Measurements from ENCODE around the gene MAPRE2.

MAPRE2 gene

DNA sequence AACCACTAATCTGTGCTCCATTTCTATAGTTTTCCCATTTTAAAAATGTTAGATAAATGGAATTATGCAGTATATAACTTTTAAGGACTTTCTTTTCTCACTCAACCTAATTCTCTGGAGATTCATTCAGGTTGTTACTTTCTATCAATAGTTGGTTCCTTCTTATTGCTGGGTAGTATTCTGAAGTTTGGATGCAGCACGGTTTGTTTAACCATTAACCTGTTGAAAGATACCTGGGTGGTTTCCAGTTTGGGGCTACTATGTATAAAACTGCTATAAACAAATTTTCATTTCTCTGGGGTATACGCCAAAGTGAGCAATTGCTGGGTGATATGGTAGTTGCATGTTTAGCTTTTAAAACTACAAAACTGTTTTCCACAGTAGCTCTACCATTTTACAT, 39.1 kb upstream of the MAPRE2 start:
- no peak for TF ChIP-seq CTCF (IDR thresholded peaks at IDR 0.05)

DNA sequence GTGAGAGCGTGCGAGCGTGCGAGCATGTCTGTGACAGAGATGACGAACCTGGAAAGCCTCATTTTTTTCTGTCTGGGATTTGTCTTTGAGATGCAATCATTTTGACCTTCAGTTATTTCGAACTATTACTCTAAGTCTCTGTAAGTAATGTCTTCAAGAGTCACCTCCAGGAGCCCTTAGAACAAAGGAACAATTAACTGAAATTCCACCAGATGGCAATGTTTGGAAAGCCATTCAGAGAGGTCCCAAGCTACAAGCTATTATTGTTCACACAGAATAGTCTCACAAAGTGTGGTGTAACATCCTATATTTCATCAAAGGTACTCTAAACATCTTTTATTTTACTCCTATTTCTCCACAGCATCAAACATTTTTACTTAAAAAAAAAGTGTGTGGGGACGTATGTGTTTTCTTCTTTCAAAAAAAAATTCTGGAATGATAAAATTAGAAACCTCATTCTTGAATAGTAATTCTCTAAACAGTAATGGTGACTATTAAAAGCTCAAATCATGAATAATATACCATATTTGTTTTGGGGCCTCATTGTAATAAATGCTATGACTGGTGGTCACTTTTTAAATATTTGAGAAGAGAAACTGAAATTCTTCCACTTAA, 35.1 kb upstream of the MAPRE2 start:
- peak; percentile 62 for TF ChIP-seq CTCF (IDR thresholded peaks at IDR 0.05)

DNA sequence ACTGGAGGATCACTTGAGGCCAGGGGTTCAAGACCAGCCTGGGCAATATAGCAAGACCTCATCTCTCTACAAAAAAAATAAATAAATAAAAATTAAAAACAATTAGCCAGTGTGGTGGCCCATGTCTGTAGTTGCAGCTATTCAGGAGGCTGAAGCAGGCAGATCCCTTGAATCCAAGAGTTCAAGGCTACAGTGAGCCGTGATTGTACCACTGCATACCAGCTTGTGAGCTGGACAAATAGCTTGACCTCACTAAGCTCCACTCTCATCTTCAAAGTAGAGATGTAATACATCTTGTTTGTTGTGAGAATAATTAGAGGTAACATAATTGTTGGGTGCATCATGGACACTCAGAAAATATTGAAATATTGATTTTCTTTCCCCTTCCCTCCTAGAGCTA, 31.1 kb upstream of the MAPRE2 start:
- no peak for TF ChIP-seq CTCF (IDR thresholded peaks at IDR 0.05)

DNA sequence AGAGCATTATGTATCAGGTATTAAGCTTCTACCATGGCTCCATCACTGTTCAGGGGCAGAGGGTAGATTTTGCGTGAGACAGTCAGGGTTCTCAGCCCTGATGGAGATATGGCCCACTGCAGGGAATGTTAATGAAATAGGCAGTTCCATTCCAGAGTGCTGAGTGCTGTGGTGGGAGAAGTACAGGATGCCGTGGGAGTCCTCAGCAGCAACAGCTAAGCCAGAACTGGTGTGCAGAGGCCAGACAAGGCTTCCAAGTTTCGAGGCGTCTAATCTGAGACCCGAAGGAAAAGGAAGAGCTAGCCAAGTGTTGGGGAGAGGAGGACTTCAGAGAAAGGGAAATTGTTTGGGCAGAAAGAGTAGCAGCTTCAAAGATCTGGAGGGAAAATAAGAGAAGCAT, 30.2 kb upstream of the MAPRE2 start:
- TF ChIP-seq CTCF (IDR thresholded peaks at IDR 0.05), result no peak

- no peak for TF ChIP-seq CTCF (IDR thresholded peaks at IDR 0.05)
These were observed 21.3 kb upstream of the MAPRE2 start for GRCh38 chr18:35019933-35020332.

- no peak for TF ChIP-seq CTCF (IDR thresholded peaks at IDR 0.05)
These were observed 18.7 kb upstream of the MAPRE2 start for GRCh38 chr18:35022426-35023001.

DNA sequence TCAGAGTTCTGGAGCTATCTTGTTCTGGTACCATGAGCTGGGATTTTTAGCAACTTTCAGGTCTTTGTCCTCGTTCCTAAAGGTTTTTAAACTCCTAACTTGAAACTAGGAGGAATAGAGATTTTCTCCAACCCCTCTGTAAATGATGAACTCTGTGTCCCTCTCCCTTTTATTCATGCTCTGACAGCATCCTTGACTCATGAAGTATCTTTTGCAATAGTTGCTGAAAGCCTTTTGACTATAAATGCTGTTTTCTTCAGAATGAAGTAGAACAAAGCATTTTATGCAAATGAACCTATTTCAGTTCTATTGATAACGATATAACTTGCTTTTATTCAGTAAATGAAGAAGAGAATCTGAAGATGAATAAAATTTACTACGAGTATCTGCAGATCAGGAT, 17.0 kb upstream of the MAPRE2 start:
- no peak for TF ChIP-seq CTCF (IDR thresholded peaks at IDR 0.05)

DNA sequence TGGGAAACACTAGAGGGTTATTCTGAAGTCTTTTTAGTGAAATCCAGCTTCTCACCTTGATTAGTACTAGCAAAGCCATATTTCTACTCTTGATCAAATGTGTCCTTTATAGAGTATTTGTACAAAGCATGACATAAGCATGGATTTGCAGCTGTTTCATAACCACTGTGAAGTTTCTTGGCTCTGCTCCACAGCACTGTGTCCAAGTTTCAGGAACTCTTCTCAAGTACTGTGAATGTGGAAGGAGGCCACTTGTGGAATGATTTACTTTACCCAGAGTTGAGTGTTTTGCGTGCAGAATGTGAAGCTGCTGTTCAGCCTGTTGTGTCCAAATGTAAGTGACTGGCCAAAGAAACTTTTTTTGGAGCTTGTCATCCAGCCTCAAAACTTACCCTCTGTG, 16.2 kb upstream of the MAPRE2 start:
- no peak for TF ChIP-seq CTCF (IDR thresholded peaks at IDR 0.05)
